ENCODE data around the gene PTRHD1.

PTRHD1 gene

GRCh38 chr2:24749069-24749691, 44.0 kb downstream of the PTRHD1 start:
- H3K4me3 ChIP-seq (ENCODE audit: low read depth, low read length) = no peak overlapping the region
- H3K36me3 ChIP-seq (replicated peaks) = no peaks in the 10 kb centered on the region
- DNase-seq = no peak
- no peaks in the 10 kb centered on the region for H3K27me3 ChIP-seq (replicated peaks)
- H3K27ac ChIP-seq = no peak overlapping the region
- TF ChIP-seq CTCF (IDR thresholded peaks at IDR 0.05; ENCODE audit: low read depth, low read length, missing control alignments) = peak; percentile 2
- in situ Hi-C loops (cut with HindIII; ENCODE audit: low pct_ligation_motif_present, low sequenced_read_pairs) = no loop called here

GRCh38 chr2:24747299-24747698, 45.9 kb downstream of the PTRHD1 start:
- Histone ChIP-seq H3K27me3 (replicated peaks) (no peaks in the 10 kb centered on the region), H3K27ac (no peak overlapping the region), H3K36me3 (replicated peaks) (no peaks in the 10 kb centered on the region), H3K4me3 (ENCODE audit: low read depth, low read length) (no peak overlapping the region)
- DNase-seq = no peak
- in situ Hi-C loops (cut with HindIII; ENCODE audit: low pct_ligation_motif_present, low sequenced_read_pairs) = no loop called here
- no peak for TF ChIP-seq CTCF (IDR thresholded peaks at IDR 0.05; ENCODE audit: low read depth, low read length, missing control alignments)

- Histone ChIP-seq H3K27ac (no peak overlapping the region), H3K4me3 (ENCODE audit: low read depth, low read length) (no peak overlapping the region), H3K36me3 (replicated peaks) (no peaks in the 10 kb centered on the region), H3K27me3 (replicated peaks) (no peaks in the 10 kb centered on the region)
- in situ Hi-C loops (cut with HindIII; ENCODE audit: low pct_ligation_motif_present, low sequenced_read_pairs) = no loop called here
- no peak for DNase-seq
- TF ChIP-seq CTCF (IDR thresholded peaks at IDR 0.05; ENCODE audit: low read depth, low read length, missing control alignments) = no peak
These were observed 47.4 kb downstream of the PTRHD1 start for GRCh38 chr2:24745825-24746224.

GRCh38 chr2:24744356-24744755, 48.8 kb downstream of the PTRHD1 start:
- H3K27me3 ChIP-seq (replicated peaks) = no peaks in the 10 kb centered on the region
- in situ Hi-C loops (cut with HindIII; ENCODE audit: low pct_ligation_motif_present, low sequenced_read_pairs) = no loop called here
- no peak for DNase-seq
- no peak for TF ChIP-seq CTCF (IDR thresholded peaks at IDR 0.05; ENCODE audit: low read depth, low read length, missing control alignments)
- H3K36me3 ChIP-seq (replicated peaks) = no peaks in the 10 kb centered on the region
- H3K27ac ChIP-seq = no peak overlapping the region
- no peak overlapping the region for H3K4me3 ChIP-seq (ENCODE audit: low read depth, low read length)

- no peak for TF ChIP-seq CTCF (IDR thresholded peaks at IDR 0.05; ENCODE audit: low read depth, low read length, missing control alignments)
- in situ Hi-C loops (cut with HindIII; ENCODE audit: low pct_ligation_motif_present, low sequenced_read_pairs) = no loop called here
- no peaks in the 10 kb centered on the region for H3K36me3 ChIP-seq (replicated peaks)
- H3K27ac ChIP-seq = no peak overlapping the region
- no peak overlapping the region for H3K4me3 ChIP-seq (ENCODE audit: low read depth, low read length)
- no peak for DNase-seq
- no peaks in the 10 kb centered on the region for H3K27me3 ChIP-seq (replicated peaks)
These were observed 49.3 kb downstream of the PTRHD1 start for GRCh38 chr2:24743924-24744323.

DNA sequence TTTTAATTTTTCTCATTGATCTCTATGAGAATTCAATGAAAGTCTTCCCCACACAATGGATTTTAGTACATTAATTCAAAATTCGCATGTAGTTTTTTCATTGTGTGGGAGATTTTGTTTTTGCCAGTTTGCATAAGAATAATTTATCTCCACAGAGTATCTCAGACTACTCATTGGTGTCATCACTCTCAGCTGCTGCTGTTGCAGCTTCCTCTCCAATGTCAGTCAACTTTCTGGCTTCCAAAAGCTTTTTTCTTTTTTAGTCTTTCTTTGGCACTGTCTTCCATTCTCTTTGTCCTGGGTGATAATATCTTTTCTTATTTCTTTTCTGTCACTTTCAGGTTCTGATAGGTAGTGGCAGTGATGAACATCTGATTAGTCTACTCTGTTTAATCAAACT, 50.5 kb downstream of the PTRHD1 start:
- no peak for TF ChIP-seq CTCF (IDR thresholded peaks at IDR 0.05; ENCODE audit: low read depth, low read length, missing control alignments)
- H3K27me3 ChIP-seq (replicated peaks) = no peaks in the 10 kb centered on the region
- in situ Hi-C loops (cut with HindIII; ENCODE audit: low pct_ligation_motif_present, low sequenced_read_pairs) = no loop called here
- H3K4me3 ChIP-seq (ENCODE audit: low read depth, low read length) = no peak overlapping the region
- DNase-seq = no peak
- no peak overlapping the region for H3K27ac ChIP-seq
- no peaks in the 10 kb centered on the region for H3K36me3 ChIP-seq (replicated peaks)
